ENCODE results near the gene INCA1. TPM values are rescaled to one million over a fixed set of nuclear protein-coding genes. Genes with fewer than 3 reads are reported as not detected.

The INCA1 gene, protein sequence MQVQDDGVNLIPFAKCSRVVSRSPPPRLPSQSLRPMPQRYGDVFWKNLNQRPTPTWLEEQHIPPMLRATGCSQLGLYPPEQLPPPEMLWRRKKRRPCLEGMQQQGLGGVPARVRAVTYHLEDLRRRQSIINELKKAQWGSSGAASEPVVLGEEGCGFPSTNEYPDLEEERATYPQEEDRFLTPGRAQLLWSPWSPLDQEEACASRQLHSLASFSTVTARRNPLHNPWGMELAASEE
- 0.59 TPM for polyA plus RNA-seq (2012; ENCODE audit: low read depth, missing spikeins)

- no peak for TF ChIP-seq SPI1 (IDR thresholded peaks at IDR 0.05; ENCODE audit: low read depth, low read length)
- peak; percentile 26 for TF ChIP-seq PAX5 (IDR thresholded peaks at IDR 0.05; ENCODE audit: insufficient read depth, low read length, severe bottlenecking)
- DNase-seq (ENCODE audit: insufficient read length, low spot score) (peak; percentile 99), FAIRE-seq (peak; percentile 97)
Measured at GRCh38 chr17:4997302-4998026, at the start of gene INCA1, which contains the start of gene KIF1C. Gene INCA1, minus strand, starts transcription at chr17:4997522. Its CDS starts 3,085 bp downstream, at chr17:4994437. Gene KIF1C, plus strand, starts transcription at chr17:4997950. Its CDS starts 2,297 bp downstream, at chr17:5000247.

DNA sequence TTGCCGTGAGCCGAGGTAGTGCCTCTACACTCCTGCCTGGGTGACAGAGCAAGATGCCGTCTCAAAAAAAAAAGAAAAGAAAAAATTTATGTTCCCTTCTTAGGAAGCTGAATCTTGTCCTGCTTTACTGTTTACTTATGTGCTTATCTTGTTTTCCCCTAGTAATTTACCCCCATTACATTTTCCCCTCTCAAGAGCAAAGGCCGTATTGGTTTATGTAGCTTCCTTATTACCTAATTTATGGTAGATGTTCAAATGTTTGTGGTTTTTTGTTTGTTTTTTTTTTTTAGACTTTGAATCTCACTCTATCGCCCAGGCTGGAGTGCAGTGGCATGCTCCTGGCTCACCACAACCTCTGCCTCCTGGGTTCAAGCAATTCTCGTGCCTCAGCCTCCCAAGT lies 48.2 kb upstream of the INCA1 start:
- FAIRE-seq (no peak), DNase-seq (ENCODE audit: insufficient read length, low spot score) (no peak)
- TF ChIP-seq SPI1 (IDR thresholded peaks at IDR 0.05; ENCODE audit: low read depth, low read length) (no peak), POU2F2 (IDR thresholded peaks at IDR 0.05; ENCODE audit: low read depth, low read length) (no peak)

GRCh38 chr17:5044630-5045029 lies 47.3 kb upstream of the INCA1 start:
- DNase-seq (ENCODE audit: insufficient read length, low spot score) (no peak), FAIRE-seq (no peak)
- TF ChIP-seq SPI1 (IDR thresholded peaks at IDR 0.05; ENCODE audit: low read depth, low read length) (no peak), POU2F2 (IDR thresholded peaks at IDR 0.05; ENCODE audit: low read depth, low read length) (no peak), TAF1 (IDR thresholded peaks at IDR 0.05; ENCODE audit: low read depth, low read length) (no peak), POLR2AphosphoS5 (IDR thresholded peaks at IDR 0.05; ENCODE audit: low read depth, low read length) (no peak), POLR2A (IDR thresholded peaks at IDR 0.05; ENCODE audit: low read depth, low read length) (no peak), PAX5 (IDR thresholded peaks at IDR 0.05; ENCODE audit: insufficient read depth, low read length, severe bottlenecking) (no peak)

DNA sequence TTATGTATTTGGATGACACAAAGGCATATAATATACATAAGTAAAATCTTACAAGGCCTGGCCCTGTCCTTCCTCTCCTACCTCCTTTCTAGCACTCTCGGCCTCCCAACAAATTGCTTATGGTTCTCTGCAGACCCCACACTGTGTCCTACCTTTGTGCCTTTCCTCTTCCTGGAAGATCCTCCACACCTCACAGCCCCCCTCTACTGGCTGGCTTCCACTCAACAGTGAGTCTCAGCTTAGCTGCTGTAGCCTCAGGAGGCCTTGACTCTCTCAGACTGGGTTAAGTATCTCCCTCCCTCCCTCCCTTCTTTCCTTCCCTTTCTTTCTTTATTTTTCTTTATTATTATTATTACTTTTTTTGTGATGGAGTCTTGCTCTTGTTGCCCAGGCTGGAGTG lies 46.2 kb upstream of the INCA1 start:
- no peak for DNase-seq (ENCODE audit: insufficient read length, low spot score)
- no peak for TF ChIP-seq POU2F2 (IDR thresholded peaks at IDR 0.05; ENCODE audit: low read depth, low read length)
- no peak for TF ChIP-seq PAX5 (IDR thresholded peaks at IDR 0.05; ENCODE audit: insufficient read depth, low read length, severe bottlenecking)
- no peak for TF ChIP-seq POLR2A (IDR thresholded peaks at IDR 0.05; ENCODE audit: low read depth, low read length)
- no peak for TF ChIP-seq SPI1 (IDR thresholded peaks at IDR 0.05; ENCODE audit: low read depth, low read length)
- no peak for TF ChIP-seq TAF1 (IDR thresholded peaks at IDR 0.05; ENCODE audit: low read depth, low read length)
- TF ChIP-seq POLR2AphosphoS5 (IDR thresholded peaks at IDR 0.05; ENCODE audit: low read depth, low read length): no peak
- FAIRE-seq: no peak

DNA sequence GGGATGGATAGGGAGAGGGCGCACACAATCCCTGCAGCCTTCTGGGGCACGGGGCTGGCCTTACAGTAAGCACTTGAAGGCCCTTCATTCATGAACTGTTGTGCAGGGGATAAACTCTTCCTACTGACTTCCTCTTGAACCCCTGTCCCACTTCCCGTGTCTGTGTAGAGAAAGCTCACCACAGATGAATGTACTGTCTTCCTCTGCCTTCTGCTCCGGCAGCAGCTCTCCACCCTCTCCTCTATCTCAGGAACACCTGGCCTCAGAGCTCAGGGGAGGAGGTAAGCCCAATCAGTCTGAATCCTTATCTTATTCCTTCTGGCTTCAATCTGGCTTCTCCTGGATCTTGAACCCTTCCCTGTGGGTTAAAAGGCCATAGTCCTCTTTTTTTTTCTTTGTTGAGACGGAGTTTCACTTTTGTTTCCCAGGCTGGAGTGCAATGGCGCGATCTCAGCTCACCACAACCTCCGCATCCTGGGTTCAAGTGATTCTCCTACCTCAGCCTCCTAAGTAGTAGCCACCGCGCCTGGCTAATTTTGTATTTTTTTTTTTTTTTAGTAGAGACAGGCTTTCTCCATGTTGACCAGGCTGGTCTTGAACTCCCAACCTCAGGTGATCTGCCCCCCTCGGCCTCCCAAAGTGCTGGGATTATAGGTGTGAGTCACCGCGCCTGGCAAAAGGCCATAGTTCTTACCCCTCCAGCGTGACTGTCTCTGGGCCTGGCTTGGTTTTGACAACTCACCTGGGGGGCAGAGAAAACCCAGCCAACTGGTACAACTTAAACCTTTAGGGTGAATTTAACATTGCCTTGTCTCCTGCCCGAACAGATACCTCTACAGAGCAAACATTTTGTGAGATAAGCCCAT lies 45.1 kb upstream of the INCA1 start:
- no peak for FAIRE-seq
- TF ChIP-seq TAF1 (IDR thresholded peaks at IDR 0.05; ENCODE audit: low read depth, low read length) (no peak), POLR2AphosphoS5 (IDR thresholded peaks at IDR 0.05; ENCODE audit: low read depth, low read length) (no peak), SPI1 (IDR thresholded peaks at IDR 0.05; ENCODE audit: low read depth, low read length) (no peak), POLR2A (IDR thresholded peaks at IDR 0.05; ENCODE audit: low read depth, low read length) (no peak), POU2F2 (IDR thresholded peaks at IDR 0.05; ENCODE audit: low read depth, low read length) (no peak), PAX5 (IDR thresholded peaks at IDR 0.05; ENCODE audit: insufficient read depth, low read length, severe bottlenecking) (no peak)
- no peak for DNase-seq (ENCODE audit: insufficient read length, low spot score)

DNA sequence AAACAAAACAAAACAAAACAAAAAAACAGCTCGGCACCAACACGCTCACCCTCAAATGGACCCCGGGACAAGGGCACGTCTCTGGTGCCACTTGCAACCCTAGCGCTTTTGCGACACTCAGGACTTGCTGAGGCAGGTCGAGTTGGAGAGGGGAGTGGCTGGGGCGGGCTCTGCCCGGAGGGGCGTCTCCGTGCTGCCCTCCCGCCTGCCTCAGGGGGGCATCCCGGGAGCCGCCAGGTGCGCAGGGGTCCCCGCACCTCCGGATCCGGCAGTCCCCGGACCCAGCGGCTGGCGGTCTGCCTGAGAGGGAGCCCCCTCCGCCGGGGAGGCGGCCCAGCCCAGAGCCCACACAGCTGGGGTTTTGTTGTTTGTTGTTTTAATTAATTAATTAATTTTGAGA lies 38.0 kb upstream of the INCA1 start, which contains the start of gene SLC52A1:
SLC52A1 (minus strand) TSS at position 112 of the 400 bp plus-strand sequence. CDS start 820 bp downstream, outside the sequence.
- TF ChIP-seq POLR2A (IDR thresholded peaks at IDR 0.05; ENCODE audit: low read depth, low read length) (no peak), POU2F2 (IDR thresholded peaks at IDR 0.05; ENCODE audit: low read depth, low read length) (no peak), PAX5 (IDR thresholded peaks at IDR 0.05; ENCODE audit: insufficient read depth, low read length, severe bottlenecking) (no peak), POLR2AphosphoS5 (IDR thresholded peaks at IDR 0.05; ENCODE audit: low read depth, low read length) (no peak), SPI1 (IDR thresholded peaks at IDR 0.05; ENCODE audit: low read depth, low read length) (no peak), TAF1 (IDR thresholded peaks at IDR 0.05; ENCODE audit: low read depth, low read length) (no peak)
- FAIRE-seq (no peak), DNase-seq (ENCODE audit: insufficient read length, low spot score) (no peak)

GRCh38 chr17:5034651-5035050 lies 37.3 kb upstream of the INCA1 start:
- FAIRE-seq (no peak), DNase-seq (ENCODE audit: insufficient read length, low spot score) (no peak)
- TF ChIP-seq POLR2AphosphoS5 (IDR thresholded peaks at IDR 0.05; ENCODE audit: low read depth, low read length) (no peak), POU2F2 (IDR thresholded peaks at IDR 0.05; ENCODE audit: low read depth, low read length) (no peak)

DNA sequence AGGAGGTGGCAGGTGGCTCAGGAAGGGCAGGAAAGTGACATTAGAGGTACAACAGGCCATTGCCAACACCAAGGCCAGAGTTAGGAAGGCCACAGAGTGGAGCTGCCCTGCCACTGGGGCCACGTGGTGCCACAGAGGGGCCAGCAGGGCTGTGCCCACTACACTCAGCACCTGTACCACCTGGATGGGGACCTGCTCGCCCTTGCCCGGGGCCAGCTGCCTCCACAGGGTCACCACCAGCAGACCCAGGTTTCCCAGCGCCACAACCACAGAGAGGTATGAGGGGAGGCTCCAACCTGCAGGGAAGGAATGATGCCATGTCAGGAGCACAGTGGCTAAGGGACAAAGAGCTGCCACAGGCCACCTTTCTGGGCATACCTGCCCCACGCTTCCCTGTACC lies 36.7 kb upstream of the INCA1 start:
- no peak for TF ChIP-seq PAX5 (IDR thresholded peaks at IDR 0.05; ENCODE audit: insufficient read depth, low read length, severe bottlenecking)
- no peak for TF ChIP-seq TAF1 (IDR thresholded peaks at IDR 0.05; ENCODE audit: low read depth, low read length)
- TF ChIP-seq POLR2A (IDR thresholded peaks at IDR 0.05; ENCODE audit: low read depth, low read length): no peak
- no peak for TF ChIP-seq POLR2AphosphoS5 (IDR thresholded peaks at IDR 0.05; ENCODE audit: low read depth, low read length)
- no peak for TF ChIP-seq POU2F2 (IDR thresholded peaks at IDR 0.05; ENCODE audit: low read depth, low read length)
- TF ChIP-seq SPI1 (IDR thresholded peaks at IDR 0.05; ENCODE audit: low read depth, low read length): no peak
- DNase-seq (ENCODE audit: insufficient read length, low spot score) (no peak), FAIRE-seq (no peak)

GRCh38 chr17:5033352-5034015 lies 36.2 kb upstream of the INCA1 start:
- DNase-seq (ENCODE audit: insufficient read length, low spot score) (no peak), FAIRE-seq (no peak)
- TF ChIP-seq SPI1 (IDR thresholded peaks at IDR 0.05; ENCODE audit: low read depth, low read length) (no peak), POLR2AphosphoS5 (IDR thresholded peaks at IDR 0.05; ENCODE audit: low read depth, low read length) (no peak), TAF1 (IDR thresholded peaks at IDR 0.05; ENCODE audit: low read depth, low read length) (no peak), POLR2A (IDR thresholded peaks at IDR 0.05; ENCODE audit: low read depth, low read length) (no peak), PAX5 (IDR thresholded peaks at IDR 0.05; ENCODE audit: insufficient read depth, low read length, severe bottlenecking) (no peak), POU2F2 (IDR thresholded peaks at IDR 0.05; ENCODE audit: low read depth, low read length) (no peak)

Data from GM12891 (cell line).